SJSA1 (cell line): ENCODE results near the gene NCK2. TPM values are rescaled to one million over a fixed set of nuclear protein-coding genes. Genes with fewer than 3 reads are reported as not detected.

Experiments used
- DNase-seq, 2 experiments: peaks; one replicate each; pipeline ENCODE4 v3.0.0-alpha.2; 2015 to 2020; ENCODE audit warnings: low spot score in 2 of 2, low read depth in 1 of 2
- H3K27ac ChIP-seq: fragments of 250-450 bp; sonication (Bioruptor Pico); 2 replicates; pipeline ENCODE4 v1.5.1; 2020; ENCODE audit warnings: mild to moderate bottlenecking, moderate library complexity
- H3K27me3 ChIP-seq: fragments of 250-450 bp; sonication (Bioruptor Pico); replicated peaks from 2 replicates; pipeline ENCODE4 v1.5.1; 2020; ENCODE audit warnings: mild to moderate bottlenecking, moderate library complexity
- H3K36me3 ChIP-seq: fragments of 250-450 bp; sonication (Bioruptor Pico); 2 replicates; pipeline ENCODE4 v1.5.1; 2020; ENCODE audit warnings: mild to moderate bottlenecking
- H3K4me1 ChIP-seq: fragments of 250-450 bp; sonication (Bioruptor Pico); replicated peaks from 2 replicates; pipeline ENCODE4 v1.6.1; 2021; ENCODE audit warnings: mild to moderate bottlenecking
- H3K4me3 ChIP-seq: fragments of 250-450 bp; sonication (Bioruptor Pico); 2 replicates; pipeline ENCODE4 v1.5.1; 2020; ENCODE audit warnings: mild to moderate bottlenecking
- H3K9me3 ChIP-seq: fragments of 250-450 bp; sonication (Bioruptor Pico); replicated peaks from 2 replicates; pipeline ENCODE4 v1.5.1; 2020; ENCODE audit warnings: mild to moderate bottlenecking
- total RNA-seq: library from RNA; depleted of rRNA; stranded (reverse); fragments of >200 nt; shearing (Covaris generic); gene quantifications from 2 replicates; pipeline ENCODE4 v1.2.3, GENCODE V29; 2014

The NCK2 gene
- total RNA-seq, 1 experiment from 2014 or later: 47.1 TPM

GRCh38 chr2:105937498-105938097 is 192.9 kb downstream of the NCK2 start:
- no peak for DNase-seq
- Histone ChIP-seq H3K36me3 (no peaks in the 10 kb centered on the region), H3K4me3 (no peak overlapping the region), H3K27me3 (0 out of 2 replicates have a peak, but pooled peaks cover 5% of the 10 kb centered on the region), H3K9me3 (peaks cover 4% of the 10 kb centered on the region; the same call in 1 of the 2 replicates), H3K4me1 (no peaks in the 10 kb centered on the region), H3K27ac (no peak overlapping the region)
